Stimulated activated CD8-positive, alpha-beta memory T cell treated with anti-CD3 and anti-CD28 coated beads, Interleukin-15, amount 100 ng/mL, for 24 hours (primary cell): Measurements from ENCODE around the gene CPB2.

ENCODE experiments used
- DNase-seq: peaks from one replicate; pipeline ENCODE4 v3.0.0-alpha.2; 2020; ENCODE audit warnings: low read depth

Gene CPB2

GRCh38 chr13:46127358-46128023 is 22.7 kb upstream of the CPB2 start:
- no peak for DNase-seq

DNA sequence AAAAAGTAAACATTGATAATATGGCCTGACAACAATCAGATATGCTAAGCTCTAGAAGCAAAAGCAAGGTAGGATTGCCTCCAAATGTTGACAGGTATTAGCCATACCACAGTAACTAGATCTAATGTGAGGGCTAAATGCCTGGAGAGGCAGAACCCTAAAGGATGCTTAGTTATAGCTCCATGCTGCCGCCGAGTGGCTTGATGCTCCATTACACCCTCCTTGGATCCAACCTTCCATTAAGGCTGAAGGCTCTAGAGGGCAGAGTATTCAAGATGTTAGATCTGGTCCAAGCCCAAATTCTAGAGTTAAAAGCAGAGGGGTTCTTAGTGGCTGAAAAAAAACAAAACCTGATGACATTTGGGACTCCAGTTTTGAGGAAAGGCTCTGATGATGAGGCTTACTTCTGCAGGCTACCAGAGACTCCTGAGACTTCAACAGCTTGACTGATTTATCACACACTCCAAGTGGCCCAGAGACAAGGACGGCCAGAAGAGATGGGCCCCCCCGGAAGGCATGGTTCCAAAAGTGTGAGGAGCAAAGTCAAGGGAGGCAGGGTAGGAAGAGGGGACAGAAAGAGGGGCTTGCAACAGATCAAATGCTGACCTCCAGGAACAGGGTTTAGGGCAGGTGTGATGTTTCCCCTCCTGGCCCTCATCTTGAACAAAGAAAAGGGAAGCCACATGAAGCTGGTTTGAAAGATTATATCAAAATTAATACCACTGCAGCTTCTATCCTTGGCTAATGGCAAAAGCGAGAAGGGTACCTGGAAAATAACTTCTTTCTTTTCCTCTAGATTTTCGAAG is 21.9 kb upstream of the CPB2 start:
- no peak for DNase-seq

GRCh38 chr13:46126056-46126455 is 21.2 kb upstream of the CPB2 start:
- DNase-seq = no peak

GRCh38 chr13:46124967-46125933 is 20.4 kb upstream of the CPB2 start:
- no peak for DNase-seq

DNA sequence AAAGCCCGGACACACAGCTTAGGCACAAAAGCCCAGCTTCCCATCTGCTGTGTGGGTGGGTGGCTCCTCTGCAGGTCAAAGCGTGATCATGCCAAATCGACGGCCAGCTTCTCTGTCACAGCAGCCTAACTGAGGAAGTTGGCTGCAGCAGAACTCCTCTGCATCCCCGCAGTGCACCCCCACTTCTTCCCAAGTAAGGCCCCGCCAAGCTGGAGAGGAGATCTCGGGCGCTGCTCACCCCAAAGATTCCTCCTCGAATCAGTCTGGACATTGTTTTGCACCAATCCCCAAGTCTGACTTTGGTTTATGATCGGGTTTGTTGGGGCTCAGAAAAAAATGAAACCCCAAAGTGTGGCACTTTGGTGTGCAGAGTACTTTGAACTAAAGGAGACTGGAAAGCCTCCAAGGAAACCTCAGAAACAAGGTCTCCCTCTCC is 19.7 kb upstream of the CPB2 start:
- no peak for DNase-seq

DNA sequence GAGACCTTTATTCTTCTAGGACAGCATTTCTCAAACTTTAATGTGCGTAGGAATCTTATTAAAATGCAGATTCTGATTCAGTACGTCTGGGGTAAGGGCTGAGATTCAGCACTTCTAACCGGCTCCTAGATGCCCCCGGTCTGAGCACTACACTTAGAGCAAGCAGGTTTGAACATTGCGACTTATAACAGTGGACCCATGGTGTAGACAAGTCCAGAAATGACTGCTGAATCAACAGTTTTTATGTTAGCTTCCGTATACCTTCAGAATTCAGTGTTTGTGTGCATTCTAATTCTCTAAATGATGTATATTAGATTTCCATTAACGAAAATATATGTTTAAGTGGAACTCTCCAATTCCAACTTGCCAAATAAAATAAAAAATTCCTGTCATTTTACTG is 17.5 kb upstream of the CPB2 start:
- DNase-seq = no peak

GRCh38 chr13:46121597-46122163 is 16.8 kb upstream of the CPB2 start:
- no peak for DNase-seq

- DNase-seq = no peak
Measured at GRCh38 chr13:46121033-46121432, 16.2 kb upstream of the CPB2 start.

DNA sequence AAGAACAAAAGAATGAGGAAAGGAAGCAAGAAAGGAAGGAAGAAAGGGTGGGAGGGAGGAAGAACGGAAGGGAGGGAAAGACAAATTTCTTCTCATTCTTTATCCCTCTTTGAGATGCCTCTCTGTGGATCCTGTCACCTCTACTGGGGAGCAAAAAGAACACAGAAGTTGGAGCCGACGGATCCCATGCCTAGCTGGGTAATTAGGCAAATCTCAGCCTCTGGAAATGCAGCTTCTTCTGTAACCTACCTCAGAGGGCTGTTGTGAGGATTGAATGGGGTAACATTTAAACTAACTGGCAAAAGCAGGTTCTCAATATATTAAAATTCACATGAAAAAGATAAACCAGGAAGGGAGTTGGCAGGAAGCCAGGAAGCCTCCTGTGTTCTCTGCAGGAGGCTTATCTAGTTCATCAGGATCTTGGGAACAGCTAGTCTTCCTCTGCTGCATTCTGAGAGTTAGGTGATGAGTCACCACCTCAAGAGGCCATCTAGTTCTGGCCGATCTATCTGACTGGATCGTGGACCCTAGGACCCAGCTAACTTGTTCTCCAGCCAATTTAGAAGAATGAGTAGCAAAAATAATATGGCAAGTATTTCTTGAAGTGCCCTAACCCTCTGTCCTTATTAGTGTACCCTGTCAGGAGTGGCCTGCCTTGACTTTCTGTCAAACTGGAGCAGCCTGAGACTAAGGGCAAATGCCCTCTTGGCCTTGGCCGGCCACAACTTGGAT is 15.2 kb upstream of the CPB2 start:
- DNase-seq = no peak

- no peak for DNase-seq
Measured at GRCh38 chr13:46116653-46117502, 12.0 kb upstream of the CPB2 start.

DNA sequence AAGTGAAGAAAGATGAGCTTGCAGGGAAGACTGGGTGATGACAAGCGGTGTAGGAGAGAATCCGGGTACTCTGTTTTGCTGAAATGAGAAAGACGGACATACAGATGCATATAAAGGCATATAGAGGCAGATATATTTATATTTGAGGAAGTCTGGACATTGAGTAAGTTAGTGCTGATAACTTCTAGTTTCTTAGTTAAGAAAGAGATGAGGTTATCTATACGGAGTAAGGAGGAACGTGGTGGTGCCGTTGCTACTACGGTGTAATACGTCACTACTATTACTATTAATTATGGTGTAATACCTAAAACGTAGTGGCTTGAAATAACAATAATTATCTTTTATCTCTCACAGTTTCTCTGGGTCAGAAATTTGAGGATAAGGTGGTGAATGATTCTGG is 9.8 kb upstream of the CPB2 start:
- DNase-seq = no peak

- no peak for DNase-seq
Measured at GRCh38 chr13:46113596-46113995, 8.8 kb upstream of the CPB2 start.

- no peak for DNase-seq
Measured at GRCh38 chr13:46111151-46111550, 6.3 kb upstream of the CPB2 start.

GRCh38 chr13:46109451-46109850 is 4.6 kb upstream of the CPB2 start:
- no peak for DNase-seq

DNA sequence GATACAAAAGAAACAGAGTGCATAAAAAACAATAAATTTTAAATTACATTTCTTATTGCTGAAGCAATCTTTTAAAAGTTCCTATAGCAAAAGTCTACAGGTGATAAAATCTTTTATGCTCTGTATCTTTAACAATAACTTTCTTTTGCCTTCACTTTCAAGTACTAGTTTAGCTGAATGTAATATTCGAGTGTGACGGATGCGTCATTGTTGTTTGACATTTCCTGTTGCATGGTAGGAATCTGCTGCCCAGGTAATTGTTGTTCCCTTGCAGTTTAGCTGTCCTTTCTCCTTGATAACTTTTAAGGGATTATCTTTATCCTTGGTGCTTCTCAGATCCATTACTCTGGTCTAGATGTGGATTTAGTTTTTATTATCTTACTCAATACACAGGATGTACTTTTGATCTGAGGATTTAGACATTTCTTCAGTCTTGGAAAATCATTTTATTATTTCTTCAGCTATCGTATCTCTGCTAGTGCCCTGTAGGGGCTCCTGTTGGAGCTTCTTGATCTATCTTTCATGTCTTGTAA is 2.1 kb upstream of the CPB2 start:
- DNase-seq = no peak

DNA sequence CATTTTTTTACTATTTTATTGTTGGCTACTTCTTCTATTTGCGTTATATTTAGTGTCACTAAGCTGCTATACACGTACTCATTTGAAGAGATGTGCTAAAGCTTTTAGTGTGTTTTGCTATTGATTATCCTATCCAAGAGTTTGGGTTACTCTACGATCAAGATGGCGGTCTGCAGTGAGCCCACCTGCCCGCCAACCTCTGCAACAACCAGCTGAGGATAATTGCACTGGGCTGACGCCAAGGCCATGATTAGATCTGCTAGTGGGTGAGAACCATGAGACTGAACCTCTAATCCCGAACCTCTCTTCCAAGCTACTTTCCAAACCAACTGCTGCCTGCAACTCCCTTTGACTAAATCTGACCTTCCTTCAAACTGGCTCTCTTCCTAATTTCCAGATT is 1.8 kb downstream of the CPB2 start:
- DNase-seq = no peak

DNA sequence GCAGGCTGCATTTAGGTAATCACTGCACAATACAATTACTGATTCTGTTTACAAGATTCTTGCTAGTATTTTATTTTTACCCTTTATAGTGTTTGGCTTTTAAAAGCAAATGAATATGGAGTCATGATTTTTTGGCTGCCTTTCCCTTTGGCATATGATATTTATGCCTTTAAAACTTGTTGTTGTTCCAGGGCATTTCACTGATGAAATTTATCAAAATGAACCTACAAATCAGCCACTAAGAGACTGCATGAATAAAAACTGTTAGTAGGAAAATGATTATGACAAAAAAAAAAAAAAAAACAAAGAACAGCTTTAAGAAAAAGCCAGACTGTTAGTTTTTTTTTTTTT is 2.6 kb downstream of the CPB2 start:
- DNase-seq = no peak

DNA sequence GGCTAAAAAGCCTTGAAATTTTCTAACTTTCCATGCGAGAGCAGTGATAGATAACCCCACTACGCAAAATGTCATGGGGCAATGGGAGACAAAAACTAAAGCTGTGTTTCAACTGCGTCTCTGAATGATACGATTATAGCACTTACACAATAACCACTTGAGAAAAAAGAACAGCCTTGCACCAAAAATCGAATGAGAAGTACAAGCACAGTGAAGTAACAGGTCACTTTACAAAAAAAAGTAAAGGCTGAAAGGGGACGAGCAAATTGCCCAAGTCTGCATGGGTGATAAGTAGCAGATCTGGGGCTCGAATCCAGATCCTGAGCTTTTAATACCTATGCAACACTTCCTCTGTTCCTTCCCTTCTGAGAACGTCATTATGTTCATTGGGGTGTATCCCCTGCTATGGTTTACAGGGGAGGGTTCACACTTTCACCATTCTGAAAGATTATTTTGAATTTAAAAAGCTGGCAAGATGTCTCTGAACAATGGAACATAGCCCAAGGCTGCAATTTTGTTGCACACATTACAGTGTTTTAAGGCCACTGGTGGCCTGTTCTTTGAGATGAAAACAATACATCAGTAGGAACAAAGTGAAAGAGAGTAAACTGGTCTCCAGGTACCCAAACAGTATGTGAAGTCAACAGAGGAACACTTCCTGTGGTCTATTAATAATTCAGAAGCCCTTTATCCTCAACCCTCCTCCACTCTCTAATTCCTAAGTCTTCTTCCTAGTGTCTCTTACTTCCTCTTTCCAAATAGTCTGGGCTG is 3.2 kb downstream of the CPB2 start:
- no peak for DNase-seq

DNA sequence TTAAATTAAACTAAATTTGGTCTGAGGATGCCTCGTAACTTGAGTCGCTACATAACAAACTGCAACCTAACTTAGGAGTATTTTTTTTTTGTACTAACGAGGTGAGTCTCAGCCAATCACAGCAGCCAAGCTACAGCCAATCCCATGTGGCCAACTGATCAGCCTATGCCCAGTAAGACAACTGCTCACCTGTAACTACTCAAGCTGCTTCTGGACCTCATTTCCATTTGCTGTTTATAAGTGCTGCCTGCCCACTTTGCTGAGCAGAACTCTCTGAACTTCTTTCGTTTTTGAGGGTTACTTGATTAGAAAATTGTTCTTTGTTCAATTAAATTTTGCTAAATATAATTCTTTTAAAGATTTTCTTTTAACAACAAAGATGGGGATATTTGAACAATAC is 3.8 kb downstream of the CPB2 start:
- DNase-seq = no peak
